ENCODE results near the gene MAOB. TPM values are rescaled to one million over a fixed set of nuclear protein-coding genes. Genes with fewer than 3 reads are reported as not detected.

MAOB gene
- total RNA-seq, 2 donors from 2014 or later, result 24.6 to 40.6 TPM

GRCh38 chrX:43868791-43869190 lies 13.5 kb downstream of the MAOB start:
- ATAC-seq (ENCODE audit: insufficient number of reproducible peaks, low FRiP score, low read depth) (no peak), DNase-seq (ENCODE audit: low spot score) (no peak)
- no peaks in the 10 kb centered on the region for H3K36me3 ChIP-seq
- no peaks in the 10 kb centered on the region for H3K27me3 ChIP-seq (replicated peaks; ENCODE audit: insufficient read depth)
- peak overlapping the region; percentile 25 for H3K4me3 ChIP-seq
- no peak overlapping the region for H3K27ac ChIP-seq
- H3K9me3 ChIP-seq, result no peaks in the 10 kb centered on the region
- TF ChIP-seq CTCF (IDR thresholded peaks at IDR 0.05), result no peak
- H3K4me1 ChIP-seq (ENCODE audit: control insufficient read depth in 1 of 2, low read depth in 2 of 2), result no peaks in the 10 kb centered on the region

- no peaks in the 10 kb centered on the region for H3K9me3 ChIP-seq
- no peaks in the 10 kb centered on the region for H3K27me3 ChIP-seq (replicated peaks; ENCODE audit: insufficient read depth)
- ATAC-seq (ENCODE audit: insufficient number of reproducible peaks, low FRiP score, low read depth) (no peak), DNase-seq (ENCODE audit: low spot score) (no peak)
- H3K4me1 ChIP-seq (ENCODE audit: control insufficient read depth in 1 of 2, low read depth in 2 of 2), result peaks cover 1 to 16% of the 10 kb centered on the region in 2 donors
- H3K27ac ChIP-seq, result no peak overlapping the region
- no peaks in the 10 kb centered on the region for H3K36me3 ChIP-seq
- H3K4me3 ChIP-seq, result no peak overlapping the region
- TF ChIP-seq CTCF (IDR thresholded peaks at IDR 0.05), result no peak
Observed at GRCh38 chrX:43866423-43866822, 15.8 kb downstream of the MAOB start.

- Histone ChIP-seq H3K27ac (no peak overlapping the region), H3K9me3 (no peaks in the 10 kb centered on the region), H3K4me1 (ENCODE audit: control insufficient read depth in 1 of 2, low read depth in 2 of 2) (peaks cover 4 to 22% of the 10 kb centered on the region in 2 donors), H3K36me3 (no peaks in the 10 kb centered on the region), H3K27me3 (replicated peaks; ENCODE audit: insufficient read depth) (no peaks in the 10 kb centered on the region), H3K4me3 (no peak overlapping the region)
- no peak for TF ChIP-seq CTCF (IDR thresholded peaks at IDR 0.05)
- ATAC-seq (ENCODE audit: insufficient number of reproducible peaks, low FRiP score, low read depth), result no peak
- no peak for DNase-seq (ENCODE audit: low spot score)
Observed at GRCh38 chrX:43865791-43866190, 16.5 kb downstream of the MAOB start.

GRCh38 chrX:43862434-43862833 lies 19.8 kb downstream of the MAOB start:
- Histone ChIP-seq H3K27me3 (replicated peaks; ENCODE audit: insufficient read depth) (no peaks in the 10 kb centered on the region), H3K9me3 (no peaks in the 10 kb centered on the region), H3K4me3 (no peak overlapping the region), H3K4me1 (ENCODE audit: control insufficient read depth in 1 of 2, low read depth in 2 of 2) (peaks cover 4 to 34% of the 10 kb centered on the region in 2 donors), H3K36me3 (no peaks in the 10 kb centered on the region), H3K27ac (peak overlapping the region; percentile 43 to 66)
- no peak for ATAC-seq (ENCODE audit: insufficient number of reproducible peaks, low FRiP score, low read depth)
- no peak for TF ChIP-seq CTCF (IDR thresholded peaks at IDR 0.05)
- no peak for DNase-seq (ENCODE audit: low spot score)

GRCh38 chrX:43861750-43862149 lies 20.5 kb downstream of the MAOB start:
- peak overlapping the region; percentile 43 to 66 for H3K27ac ChIP-seq
- no peak for ATAC-seq (ENCODE audit: insufficient number of reproducible peaks, low FRiP score, low read depth)
- TF ChIP-seq CTCF (IDR thresholded peaks at IDR 0.05), result no peak

More at GRCh38 chrX:43861750-43862149, 20.5 kb downstream of the MAOB start:
- no peaks in the 10 kb centered on the region for H3K9me3 ChIP-seq
- H3K4me3 ChIP-seq, result no peak overlapping the region
- DNase-seq (ENCODE audit: low spot score), result no peak
- peaks cover 4 to 34% of the 10 kb centered on the region in 2 donors for H3K4me1 ChIP-seq (ENCODE audit: control insufficient read depth in 1 of 2, low read depth in 2 of 2)
- H3K27me3 ChIP-seq (replicated peaks; ENCODE audit: insufficient read depth), result no peaks in the 10 kb centered on the region
- no peaks in the 10 kb centered on the region for H3K36me3 ChIP-seq
